ENCODE results near the gene BCAS3.

BCAS3 gene

DNA sequence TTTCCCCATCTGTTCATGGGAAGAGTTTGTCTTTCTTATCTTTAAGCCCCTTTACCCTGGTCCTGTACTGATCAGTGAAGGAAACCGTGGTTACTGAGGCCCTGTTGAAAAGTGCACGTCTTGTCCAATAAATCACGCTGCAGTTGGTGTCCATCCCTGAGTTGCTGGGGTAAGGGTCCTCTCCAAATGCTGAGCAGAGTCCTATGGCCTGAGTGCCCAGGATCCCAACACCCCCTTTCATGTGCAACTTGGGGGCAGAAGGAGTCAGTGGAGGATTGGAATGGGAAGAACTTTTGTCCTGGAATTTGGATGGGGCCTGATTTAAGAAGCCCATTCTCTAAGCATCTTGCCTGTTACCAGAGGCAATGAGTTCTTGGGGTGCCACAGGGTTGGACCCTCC, 715.0 kb downstream of the BCAS3 start:
- peak; percentile 9 for DNase-seq

DNA sequence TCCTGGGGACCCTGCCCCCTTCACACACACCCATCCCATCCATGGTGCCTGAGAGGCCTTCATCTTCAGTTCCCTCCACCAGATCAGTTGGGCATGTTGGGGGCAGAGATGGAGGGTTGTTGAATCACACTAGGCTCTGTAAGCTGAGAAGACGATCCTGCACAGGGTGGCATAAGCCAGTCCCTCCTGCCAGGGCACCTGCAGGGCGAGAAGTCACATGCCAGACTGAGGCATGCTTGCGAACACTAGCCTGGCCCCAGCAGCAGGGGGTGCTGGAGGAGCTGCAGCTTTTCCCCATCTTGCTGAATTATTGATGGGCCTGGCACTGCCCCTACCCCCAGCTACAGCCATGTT, 715.9 kb downstream of the BCAS3 start:
- no peak for DNase-seq

- peak; percentile 69 for DNase-seq
Observed at GRCh38 chr17:61393904-61394629, 716.4 kb downstream of the BCAS3 start.

- peak; percentile 57 for DNase-seq
Observed at GRCh38 chr17:61394630-61395408, 717.2 kb downstream of the BCAS3 start.

GRCh38 chr17:61395409-61395982, 717.8 kb downstream of the BCAS3 start:
- no peak for DNase-seq

DNA sequence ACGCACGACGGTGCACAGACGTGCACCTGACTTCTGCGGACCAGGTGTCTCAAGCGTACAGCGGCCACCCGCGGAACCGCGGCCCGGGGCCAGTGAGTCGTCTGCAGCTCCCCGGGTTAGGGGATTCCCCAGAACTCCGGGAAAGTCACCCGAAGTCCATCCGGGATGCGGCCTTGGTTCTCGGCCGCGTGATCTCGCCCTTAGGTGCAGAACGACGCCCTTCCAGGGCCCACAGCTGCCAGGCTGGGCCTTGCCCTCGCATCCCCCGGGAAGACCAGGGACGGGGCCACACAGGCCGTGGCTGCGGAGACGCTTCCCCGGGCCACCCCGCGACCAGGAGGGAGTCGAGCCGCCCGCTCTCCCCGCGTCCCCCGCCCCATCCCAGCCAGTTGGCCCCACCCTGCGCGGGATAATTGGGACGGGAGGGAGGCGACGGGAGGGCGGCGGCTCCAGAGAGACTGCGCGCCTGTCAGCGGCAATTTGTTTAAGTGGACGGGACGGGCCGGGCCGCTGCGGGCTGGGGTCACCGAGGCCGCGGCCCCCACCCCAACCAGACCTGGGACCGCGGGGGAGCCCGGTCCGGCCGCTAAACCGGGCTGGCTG, 718.4 kb downstream of the BCAS3 start:
- DNase-seq, result peak; percentile 79

DNA sequence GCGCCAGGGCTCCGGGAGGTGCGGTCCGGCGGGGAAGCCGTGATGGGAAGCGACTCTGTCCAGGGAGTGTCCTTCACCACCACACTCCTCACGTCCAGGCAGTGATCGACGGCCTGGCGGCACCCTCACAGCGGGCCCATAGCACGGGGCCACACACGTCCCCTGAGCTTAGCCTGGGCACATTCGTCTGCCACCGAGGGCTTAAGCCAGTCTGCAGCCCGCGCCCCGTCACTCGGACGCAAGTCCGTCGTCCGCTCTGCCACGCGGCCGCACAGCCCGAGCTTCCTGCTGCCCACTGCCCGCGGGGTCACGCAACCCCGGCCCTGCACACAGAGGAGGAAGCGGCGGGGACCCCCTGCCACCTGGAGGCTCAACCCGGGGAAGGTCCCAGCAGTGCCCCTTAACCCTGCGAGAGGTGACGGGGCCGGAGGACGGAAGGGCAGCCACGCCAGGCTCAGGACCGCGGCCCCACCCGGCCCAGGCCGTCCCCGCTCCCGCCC, 719.0 kb downstream of the BCAS3 start:
- DNase-seq, result peak; percentile 92

DNA sequence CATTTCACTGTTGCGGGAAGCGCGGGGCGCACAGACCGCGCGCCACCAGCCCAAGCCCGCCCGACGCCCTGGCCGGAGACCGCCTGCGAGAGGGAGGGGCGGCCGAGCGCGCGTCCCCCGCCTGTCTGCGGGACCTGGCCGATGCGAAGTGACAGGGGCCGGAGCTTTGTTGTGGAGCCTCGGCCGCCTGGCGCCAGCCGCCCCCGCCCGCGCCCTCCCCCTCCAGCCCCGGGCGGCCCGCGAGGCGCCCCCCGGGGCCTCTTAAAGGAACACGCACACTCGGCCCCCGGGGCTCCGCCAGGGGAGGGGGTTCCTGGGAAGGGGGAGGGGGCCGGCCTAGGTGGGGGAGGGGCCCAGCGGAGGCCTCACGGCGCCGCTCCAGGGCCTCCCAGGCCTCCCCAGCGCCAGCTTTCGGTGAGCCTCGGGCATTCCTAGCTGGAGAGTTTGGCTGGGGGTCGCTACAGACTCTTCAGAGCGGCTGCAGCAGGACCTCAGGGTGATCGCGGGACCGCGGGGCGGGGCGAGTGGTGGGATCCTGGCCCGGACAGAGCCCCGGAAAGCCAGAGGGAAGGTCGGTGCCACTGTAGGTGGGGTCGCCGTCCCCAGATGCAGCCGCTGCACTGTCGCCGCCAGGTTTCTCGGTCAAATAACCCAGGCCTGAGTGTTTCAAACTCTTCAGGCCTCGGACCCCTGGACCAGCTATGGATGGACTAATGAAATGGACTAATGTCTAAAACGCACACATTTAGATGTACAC, 719.6 kb downstream of the BCAS3 start:
- DNase-seq, result peak; percentile 89

- no peak for DNase-seq
Observed at GRCh38 chr17:61398721-61399130, 721.1 kb downstream of the BCAS3 start.

DNA sequence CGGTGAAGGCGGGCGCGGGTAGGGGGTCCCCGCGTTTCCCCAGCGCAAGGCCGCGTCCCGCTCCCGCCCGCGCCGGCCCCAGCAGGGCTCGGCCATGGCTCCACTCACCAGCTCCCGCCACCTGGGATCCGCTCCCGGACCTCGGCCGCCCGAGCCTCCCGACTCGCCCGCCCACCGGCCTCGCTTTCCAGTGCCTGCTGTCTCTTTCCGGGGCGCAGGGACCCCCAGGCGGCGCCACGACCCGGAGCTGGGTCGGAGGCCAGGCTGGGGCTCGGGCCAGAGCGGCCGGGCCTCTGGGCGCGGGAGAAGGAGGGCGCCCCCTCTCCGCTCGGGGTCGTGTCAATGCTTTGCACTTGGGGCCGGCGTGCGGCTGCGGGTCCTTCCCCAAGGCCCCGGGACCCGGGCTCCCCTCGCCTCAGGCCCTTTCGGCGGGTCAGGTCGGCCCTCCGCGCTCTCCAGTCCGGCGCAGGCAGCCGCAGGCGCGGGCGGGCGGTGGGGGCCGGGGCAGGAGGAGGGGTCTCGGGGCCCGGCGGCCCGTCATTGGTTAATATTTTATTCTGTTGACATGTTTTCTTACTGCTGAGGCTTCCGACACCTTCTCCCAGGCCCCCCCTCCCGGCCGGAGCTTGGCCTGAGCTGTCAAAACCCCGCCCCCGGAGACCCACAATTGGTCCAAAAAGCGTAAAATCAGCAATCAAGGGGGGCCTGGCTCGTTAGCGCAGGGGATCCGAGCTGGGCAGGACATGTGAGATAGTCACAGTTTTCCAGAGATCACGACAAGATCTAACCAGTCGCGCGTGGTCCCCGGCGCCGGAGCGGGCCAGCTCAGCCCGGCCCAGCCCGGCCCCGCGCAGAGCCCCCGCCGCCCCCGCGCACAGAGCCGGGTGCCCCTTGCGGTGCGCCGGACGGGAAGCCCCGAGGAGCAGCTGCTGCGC, 721.7 kb downstream of the BCAS3 start, which contains the start of gene TBX2:
TBX2 (plus strand) TSS at position 713 of the 935 bp plus-strand sequence. CDS start 334 bp downstream, outside the sequence.
- peak; percentile 94 for DNase-seq

DNA sequence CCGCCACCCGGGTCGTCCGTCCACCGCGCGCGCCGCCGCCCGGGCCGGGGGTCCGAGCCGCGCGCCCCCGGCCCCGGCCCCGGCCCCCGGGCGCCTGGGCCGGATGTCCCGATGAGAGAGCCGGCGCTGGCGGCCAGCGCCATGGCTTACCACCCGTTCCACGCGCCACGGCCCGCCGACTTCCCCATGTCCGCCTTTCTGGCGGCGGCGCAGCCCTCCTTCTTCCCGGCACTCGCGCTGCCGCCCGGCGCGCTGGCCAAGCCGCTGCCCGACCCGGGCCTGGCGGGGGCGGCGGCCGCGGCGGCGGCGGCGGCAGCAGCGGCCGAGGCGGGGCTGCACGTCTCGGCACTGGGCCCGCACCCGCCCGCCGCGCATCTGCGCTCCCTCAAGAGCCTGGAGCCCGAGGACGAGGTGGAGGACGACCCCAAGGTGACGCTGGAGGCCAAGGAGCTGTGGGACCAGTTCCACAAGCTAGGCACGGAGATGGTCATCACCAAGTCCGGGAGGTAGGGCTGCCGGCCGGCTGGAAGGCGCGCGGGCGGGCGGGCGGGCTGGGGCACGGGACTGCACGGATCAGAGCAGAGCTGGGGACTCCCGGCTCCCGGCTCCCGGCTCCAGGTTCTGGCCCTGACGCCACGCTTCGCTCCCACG, 722.5 kb downstream of the BCAS3 start:
- peak; percentile 37 for DNase-seq

DNA sequence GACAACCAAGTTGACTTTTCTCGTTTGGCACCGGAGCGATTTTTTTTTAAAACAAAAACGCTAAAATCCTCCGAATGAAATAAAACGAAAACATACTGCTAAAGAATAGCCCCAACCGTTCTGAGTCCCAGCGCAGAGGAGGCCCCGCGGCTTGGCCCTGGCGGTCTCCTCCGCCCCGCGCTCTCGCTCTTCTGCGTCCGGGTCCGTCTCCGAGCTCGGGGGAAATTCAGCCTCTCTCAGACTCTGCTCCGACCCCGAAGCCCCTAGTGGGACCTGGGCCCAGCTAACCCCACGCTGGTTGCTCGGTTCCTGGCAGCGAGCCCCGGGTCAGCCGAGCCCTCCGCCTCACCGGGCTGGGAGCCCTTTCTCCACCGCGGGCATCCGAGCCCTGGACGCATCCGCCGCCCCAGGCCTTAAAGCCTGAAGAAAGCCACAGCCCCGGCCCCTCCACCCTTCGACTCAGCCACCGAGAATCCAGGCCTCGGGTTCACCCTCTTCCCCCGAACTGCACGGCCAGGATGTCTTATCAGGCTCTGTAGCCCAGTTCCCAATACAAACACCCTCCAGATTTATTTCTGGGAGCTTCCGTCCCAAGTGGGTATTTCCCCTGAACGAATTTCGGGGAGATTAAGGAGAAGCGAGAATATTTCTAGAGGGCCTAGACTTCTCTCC, 723.2 kb downstream of the BCAS3 start:
- DNase-seq, result peak; percentile 71

DNA sequence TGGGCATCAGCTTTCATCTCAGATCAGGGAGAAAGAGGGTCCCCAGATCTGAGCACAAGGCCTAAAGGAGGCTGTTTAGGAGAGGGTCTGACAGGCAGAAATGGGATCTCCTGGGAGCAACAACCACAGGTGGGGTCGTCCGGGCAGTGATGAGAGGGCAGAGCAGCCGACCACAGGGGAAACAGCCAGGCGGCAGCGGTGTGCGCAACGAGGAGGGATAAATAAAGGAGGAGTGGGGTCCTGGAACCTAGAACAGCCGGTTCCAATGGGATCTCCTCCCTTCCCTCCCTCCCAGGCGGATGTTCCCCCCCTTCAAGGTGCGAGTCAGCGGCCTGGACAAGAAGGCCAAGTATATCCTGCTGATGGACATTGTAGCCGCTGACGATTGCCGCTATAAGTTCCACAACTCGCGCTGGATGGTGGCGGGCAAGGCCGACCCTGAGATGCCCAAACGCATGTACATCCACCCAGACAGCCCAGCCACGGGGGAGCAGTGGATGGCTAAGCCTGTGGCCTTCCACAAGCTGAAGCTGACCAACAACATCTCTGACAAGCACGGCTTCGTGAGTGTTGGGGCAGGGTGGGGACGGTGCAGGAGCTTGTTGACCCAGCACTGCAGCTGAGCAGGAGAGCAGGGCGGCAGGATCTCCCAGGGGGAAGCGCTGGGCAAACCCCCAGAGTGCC, 723.9 kb downstream of the BCAS3 start:
- peak; percentile 77 for DNase-seq

GRCh38 chr17:61402073-61402541, 724.5 kb downstream of the BCAS3 start:
- no peak for DNase-seq

DNA sequence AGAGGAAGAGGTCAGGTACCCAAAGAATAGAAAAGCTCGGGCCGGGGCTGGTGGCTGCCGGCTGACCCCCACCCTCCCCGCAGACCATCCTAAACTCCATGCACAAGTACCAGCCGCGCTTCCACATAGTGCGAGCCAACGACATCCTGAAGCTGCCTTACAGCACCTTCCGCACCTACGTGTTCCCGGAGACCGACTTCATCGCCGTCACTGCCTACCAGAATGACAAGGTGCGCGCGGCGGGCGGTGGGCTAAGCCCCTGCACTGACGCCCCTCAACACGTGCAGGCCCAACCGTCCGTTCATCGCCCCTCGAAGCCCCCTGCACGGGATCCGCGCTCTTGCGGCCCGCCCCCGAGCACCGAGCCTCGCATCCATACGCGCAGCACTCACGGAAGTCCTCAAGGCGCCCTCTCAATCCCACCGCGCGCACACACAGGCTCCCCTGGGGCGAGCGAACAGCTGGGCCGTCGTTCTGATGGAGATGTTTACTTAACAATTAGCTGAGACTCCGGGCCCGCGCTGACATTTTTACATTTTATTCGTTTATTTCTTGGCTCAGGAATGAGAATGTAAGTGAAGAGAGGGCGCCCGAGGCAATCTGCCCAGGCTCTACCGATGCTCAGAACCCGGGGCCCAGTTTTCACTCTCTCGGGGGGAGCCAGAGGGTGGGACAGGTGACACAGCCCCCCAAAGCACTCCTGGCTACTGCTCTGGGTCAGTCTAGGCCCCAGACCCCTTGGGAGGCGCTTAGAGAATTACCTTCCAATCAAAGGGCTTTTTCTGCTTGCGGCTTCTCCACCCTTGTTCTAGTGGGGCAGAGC, 725.5 kb downstream of the BCAS3 start:
- DNase-seq, result no peak

DNA sequence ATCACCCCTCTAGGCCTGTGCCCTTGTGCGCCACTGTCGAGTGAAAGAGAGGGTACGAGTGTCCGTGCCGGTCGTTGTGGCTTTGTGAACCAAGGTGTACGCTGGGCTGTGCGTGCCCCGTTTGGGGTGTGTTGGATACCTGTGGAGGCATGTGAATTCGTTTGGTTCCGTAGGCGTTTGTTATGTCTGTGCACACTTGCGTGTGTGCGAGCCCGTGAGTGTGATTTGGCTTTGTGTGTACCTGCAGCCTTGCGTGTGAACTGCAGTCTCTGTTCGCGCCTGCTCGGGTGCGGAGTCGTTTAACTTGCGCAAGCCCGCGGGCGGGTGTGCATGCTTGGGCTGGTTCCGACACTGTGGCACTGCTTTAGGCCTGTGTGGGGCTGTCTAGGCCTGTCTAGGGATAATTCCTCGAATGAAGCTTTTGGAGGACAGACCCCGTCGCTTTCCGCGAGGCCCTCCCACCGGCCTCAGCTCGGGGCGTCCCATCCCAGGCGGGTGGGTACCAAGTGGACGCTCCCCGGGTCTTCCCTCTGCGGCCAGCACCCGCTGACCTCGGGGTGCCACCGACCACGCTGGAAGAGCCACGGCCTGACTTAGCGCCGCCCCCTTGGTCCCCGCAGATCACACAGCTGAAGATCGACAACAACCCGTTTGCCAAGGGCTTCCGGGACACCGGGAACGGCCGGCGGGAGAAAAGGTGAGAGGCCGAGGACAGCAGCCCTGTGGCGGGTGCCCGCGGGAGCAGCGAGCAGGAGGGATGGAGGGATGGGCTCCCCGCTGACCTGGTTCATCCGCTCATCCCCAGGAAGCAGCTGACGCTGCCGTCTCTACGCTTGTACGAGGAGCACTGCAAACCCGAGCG, 726.4 kb downstream of the BCAS3 start:
- DNase-seq, result peak; percentile 86

DNA sequence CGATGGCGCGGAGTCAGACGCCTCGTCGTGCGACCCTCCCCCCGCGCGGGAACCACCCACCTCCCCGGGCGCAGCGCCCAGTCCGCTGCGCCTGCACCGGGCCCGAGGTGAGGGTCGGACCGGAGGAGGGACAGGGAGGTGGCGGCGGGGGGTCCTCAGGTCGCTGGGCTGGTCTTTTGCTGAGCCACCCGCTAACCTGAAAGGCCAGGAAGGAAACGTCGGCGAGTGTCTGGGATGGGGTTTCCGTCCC, 726.9 kb downstream of the BCAS3 start:
- DNase-seq, result no peak

All from retina (tissue), 1 donor.